B cell (primary cell): ENCODE data around the gene CPLX1. TPM values are rescaled to one million over a fixed set of nuclear protein-coding genes. Genes with fewer than 3 reads are reported as not detected.
A peak's percentile ranks its signal among the peaks of the same experiment; 100 is the strongest.

Experiments
- ATAC-seq: fragments of 200-7000 bp; cut with Tn5 transposase; one replicate; pipeline ENCODE4 v1.10.0; 2021; ENCODE audit warnings: low read depth, mild to moderate bottlenecking, moderate number of reproducible peaks, moderate library complexity
- CTCF ChIA-PET: fragments of 350-600 bp; sonication (Branson Sonifier 250); formaldehyde crosslinking; loops from one replicate; lab custom pipeline; 2021; ENCODE audit warnings: antibody characterized with exemption, inconsistent platforms; lab: Charles Lee
- POLR2A ChIA-PET: fragments of 350-600 bp; sonication (Branson Sonifier 250); formaldehyde crosslinking; loops from one replicate; lab custom pipeline; 2021; ENCODE audit warnings: antibody characterized with exemption; lab: Charles Lee
- DNase-seq: peaks from one replicate; pipeline ENCODE4 v3.0.0; 2013
- H2AFZ ChIP-seq: 2 replicates; pipeline ENCODE4 v1.6.1; 2012; ENCODE audit warnings: mild to moderate bottlenecking, low read depth, low read length; ENCODE audit not compliant: insufficient read depth, poor library complexity, severe bottlenecking
- H3K27ac ChIP-seq, 2 donors: 1 replicate in 1 of 2; 2 replicates in 1 of 2; pipeline ENCODE4 v1.5.1; 2012 to 2013; ENCODE audit warnings: low read length in 2 of 2, mild to moderate bottlenecking in 2 of 2, moderate library complexity in 1 of 2
- H3K27me3 ChIP-seq, 4 experiments: fragments of 200-600 bp in 1 of 4; sonication (generic) in 1 of 4; replicated peaks in 1 of 4; 1 replicate in 2 of 4; 2 replicates in 2 of 4; pipeline versions ENCODE4 v1.6.1 to v1.7.0; 2013 to 2016; ENCODE audit warnings: low read length in 3 of 4, mild to moderate bottlenecking in 2 of 4, mixed read lengths in 1 of 4, moderate library complexity in 1 of 4; ENCODE audit not compliant: insufficient read depth in 4 of 4, control insufficient read depth in 3 of 4; ENCODE audit errors: control extremely low read depth in 1 of 4
- H3K36me3 ChIP-seq, 2 experiments: replicated peaks in 1 of 2; 1 replicate in 1 of 2; 2 replicates in 1 of 2; pipeline versions ENCODE4 v1.6.1 to v1.7.1; 2013; ENCODE audit warnings: low read length in 1 of 2; ENCODE audit not compliant: insufficient read depth in 2 of 2, control insufficient read depth in 1 of 2; ENCODE audit errors: control extremely low read depth in 1 of 2, extremely low read depth in 1 of 2
- H3K4me1 ChIP-seq, 2 donors: fragments of 200-600 bp in 1 of 2; sonication (generic) in 1 of 2; 1 replicate in 1 of 2; 2 replicates in 1 of 2; pipeline versions ENCODE4 v1.5.1 to v1.6.1; 2013 to 2017; ENCODE audit warnings: low read length in 2 of 2; ENCODE audit not compliant: control insufficient read depth in 2 of 2, insufficient read depth in 2 of 2
- H3K4me2 ChIP-seq: replicated peaks from 2 replicates; pipeline ENCODE3; 2012; ENCODE audit warnings: mild to moderate bottlenecking, low read depth, low read length; ENCODE audit not compliant: poor library complexity, severe bottlenecking
- H3K4me3 ChIP-seq, 5 experiments: fragments of 200-600 bp in 1 of 5; sonication (generic) in 1 of 5; 1 replicate in 3 of 5; 2 replicates in 2 of 5; pipeline versions ENCODE4 v1.5.1 to v1.7.0; 2011 to 2016; ENCODE audit warnings: low read length in 4 of 5, mild to moderate bottlenecking in 4 of 5, low read depth in 2 of 5, control low read depth in 1 of 5, moderate library complexity in 1 of 5; ENCODE audit not compliant: insufficient read depth in 1 of 5; ENCODE audit errors: control extremely low read depth in 1 of 5, extremely low read depth in 1 of 5
- H3K79me2 ChIP-seq: fragments of 200-600 bp; sonication (generic); one replicate; pipeline ENCODE4 v1.6.0; 2016; ENCODE audit warnings: low read length; ENCODE audit not compliant: control insufficient read depth, insufficient read depth
- H3K9ac ChIP-seq: fragments of 200-600 bp; sonication (generic); 2 replicates; pipeline ENCODE4 v1.6.1; 2017; ENCODE audit warnings: mild to moderate bottlenecking, low read length, moderate library complexity
- H3K9me3 ChIP-seq, 3 donors: one replicate each; pipeline versions ENCODE4 v1.6.1 to v1.7.1; 2013; ENCODE audit warnings: low read length in 2 of 3; ENCODE audit not compliant: control insufficient read depth in 2 of 3, insufficient read depth in 1 of 3; ENCODE audit errors: control extremely low read depth in 1 of 3
- H4K20me1 ChIP-seq: 2 replicates; pipeline ENCODE4 v1.6.0; 2012; ENCODE audit warnings: mild to moderate bottlenecking, low read length; ENCODE audit not compliant: insufficient read depth, control insufficient read depth, poor library complexity, severe bottlenecking
- H3K27ac Mint-ChIP-seq: one replicate; pipeline ENCODE4 v1.8.0; 2021; ENCODE audit warnings: mixed read lengths
- H3K27me3 Mint-ChIP-seq: one replicate; pipeline ENCODE4 v1.8.0; 2021; ENCODE audit warnings: mixed read lengths
- H3K4me1 Mint-ChIP-seq: one replicate; pipeline ENCODE4 v1.8.0; 2021; ENCODE audit warnings: mixed read lengths
- H3K4me3 Mint-ChIP-seq: one replicate; pipeline ENCODE4 v1.8.0; 2021; ENCODE audit warnings: mixed read lengths
- H3K9me3 Mint-ChIP-seq: one replicate; pipeline ENCODE4 v1.8.0; 2022; ENCODE audit warnings: mixed read lengths; ENCODE audit not compliant: insufficient read depth
- EZH2 ChIP-seq: IDR thresholded peaks from 2 replicates; pipeline ENCODE4 v1.6.1; 2012; ENCODE audit warnings: borderline replicate concordance, low read depth, mild to moderate bottlenecking, moderate library complexity, low read length; ENCODE audit not compliant: insufficient read depth, poor library complexity, severe bottlenecking
- WGBS: methylation state at CpG from one replicate; pipeline ENCODE4 v1.1.5; 2013; ENCODE audit warnings: missing lambda C conversion rate; ENCODE audit not compliant: insufficient coverage; 5-methylcytosine and 5-hydroxymethylcytosine counted together
- intact Hi-C: fragments of 100-400 bp; cut with micrococcal nuclease; formaldehyde crosslinking; loops from one replicate; pipeline ENCODE4 v1.10.0; 2022
- polyA plus RNA-seq: library from polyadenylated mRNA; depleted of rRNA; stranded (reverse); fragments of >200 nt; gene quantifications from 2 replicates; pipeline ENCODE4 v1.2.3, GENCODE V29; 2012
- total RNA-seq, 2 donors: library from RNA; stranded (reverse); fragments of 120-200 nt in 1 of 2; gene quantifications; 1 replicate in 1 of 2; 2 replicates in 1 of 2; pipeline versions ENCODE4 v1.2.3 to v1.2.4, GENCODE V29; 2013 to 2022
- TF ChIP-seq, protein P1 (sequence below): fragments of 200-600 bp; IDR thresholded peaks from one replicate; pipeline ENCODE4 v1.8.0; 2022; ENCODE audit warnings: antibody characterized with exemption, mild to moderate bottlenecking

Gene CPLX1
- total and polyA plus RNA-seq, 2 donors (not counting 1 experiment from before 2014, with no cell fraction given): not detected

DNA sequence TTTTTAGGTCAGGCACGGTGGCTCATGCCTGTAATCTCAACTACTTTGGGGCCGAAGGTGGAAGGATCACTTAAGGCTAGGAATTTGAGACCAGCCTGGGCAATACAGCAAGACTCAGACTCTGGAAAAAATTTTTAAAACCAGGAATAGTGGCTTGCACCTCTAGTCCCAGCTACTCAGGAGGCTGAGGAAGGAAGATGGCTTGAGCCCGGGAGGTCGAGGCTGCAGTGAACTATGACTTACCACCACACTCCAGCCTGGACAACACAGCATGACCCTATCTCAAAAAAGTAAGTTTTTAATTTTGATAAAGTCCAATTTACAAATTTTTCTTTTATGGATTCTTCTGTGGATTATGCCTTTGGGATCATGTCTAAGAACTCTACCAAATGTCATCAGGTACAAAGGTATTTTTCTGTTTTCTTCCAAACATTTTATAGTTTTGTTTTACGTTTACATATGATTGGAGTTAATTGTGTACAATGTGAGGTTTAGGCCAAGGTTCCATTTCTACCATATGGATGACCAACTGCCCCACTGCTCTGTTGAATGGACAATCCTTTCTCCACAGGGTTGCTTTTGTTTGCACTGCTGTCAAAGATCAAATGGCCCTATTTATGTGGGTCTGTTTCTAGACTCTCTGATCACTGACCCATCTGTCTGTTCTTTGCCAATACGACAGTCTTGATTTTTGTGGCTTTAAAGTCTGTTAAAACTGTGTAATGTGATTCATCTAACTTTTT, 48.2 kb downstream of the CPLX1 start:
- no peak overlapping the region for H3K9ac ChIP-seq
- Mint-ChIP-seq H3K4me3 (no peak overlapping the region), H3K9me3 (no peaks in the 10 kb centered on the region), H3K27ac (no peak overlapping the region), H3K4me1 (peaks cover 49% of the 10 kb centered on the region), H3K27me3 (no peaks in the 10 kb centered on the region)
- H3K79me2 ChIP-seq: peaks cover 92% of the 10 kb centered on the region
- WGBS: 100% methylated on average over 2 of the region's 6 CpGs
- H3K4me2 ChIP-seq: no peak overlapping the region
- TF ChIP-seq, protein P1, sequence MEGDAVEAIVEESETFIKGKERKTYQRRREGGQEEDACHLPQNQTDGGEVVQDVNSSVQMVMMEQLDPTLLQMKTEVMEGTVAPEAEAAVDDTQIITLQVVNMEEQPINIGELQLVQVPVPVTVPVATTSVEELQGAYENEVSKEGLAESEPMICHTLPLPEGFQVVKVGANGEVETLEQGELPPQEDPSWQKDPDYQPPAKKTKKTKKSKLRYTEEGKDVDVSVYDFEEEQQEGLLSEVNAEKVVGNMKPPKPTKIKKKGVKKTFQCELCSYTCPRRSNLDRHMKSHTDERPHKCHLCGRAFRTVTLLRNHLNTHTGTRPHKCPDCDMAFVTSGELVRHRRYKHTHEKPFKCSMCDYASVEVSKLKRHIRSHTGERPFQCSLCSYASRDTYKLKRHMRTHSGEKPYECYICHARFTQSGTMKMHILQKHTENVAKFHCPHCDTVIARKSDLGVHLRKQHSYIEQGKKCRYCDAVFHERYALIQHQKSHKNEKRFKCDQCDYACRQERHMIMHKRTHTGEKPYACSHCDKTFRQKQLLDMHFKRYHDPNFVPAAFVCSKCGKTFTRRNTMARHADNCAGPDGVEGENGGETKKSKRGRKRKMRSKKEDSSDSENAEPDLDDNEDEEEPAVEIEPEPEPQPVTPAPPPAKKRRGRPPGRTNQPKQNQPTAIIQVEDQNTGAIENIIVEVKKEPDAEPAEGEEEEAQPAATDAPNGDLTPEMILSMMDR: no peak
- TF ChIP-seq EZH2: no peak
- no peak for DNase-seq
- H2AFZ ChIP-seq: no peak overlapping the region
- ATAC-seq: no peak
- peaks cover 17 to 21% of the 10 kb centered on the region in 2 donors for H3K4me1 ChIP-seq
- H4K20me1 ChIP-seq: peaks cover 59% of the 10 kb centered on the region
- no peak overlapping the region for H3K27ac ChIP-seq
- intact Hi-C loops: no loop called here
- CTCF ChIA-PET: interaction anchor here (0.8 kb wide), 1 partner anchor 20 kb away, joined by 3 read pairs; no protein-coding TSS in a partner anchor
- peaks cover 0 to 28% of the 10 kb centered on the region in 2 experiments for H3K36me3 ChIP-seq
- H3K27me3 ChIP-seq: no peaks in the 10 kb centered on the region
- H3K9me3 ChIP-seq: peaks cover 0 to 5% (median 0%) of the 10 kb centered on the region in 3 donors
- POLR2A ChIA-PET: no interaction called here
- no peak overlapping the region for H3K4me3 ChIP-seq

DNA sequence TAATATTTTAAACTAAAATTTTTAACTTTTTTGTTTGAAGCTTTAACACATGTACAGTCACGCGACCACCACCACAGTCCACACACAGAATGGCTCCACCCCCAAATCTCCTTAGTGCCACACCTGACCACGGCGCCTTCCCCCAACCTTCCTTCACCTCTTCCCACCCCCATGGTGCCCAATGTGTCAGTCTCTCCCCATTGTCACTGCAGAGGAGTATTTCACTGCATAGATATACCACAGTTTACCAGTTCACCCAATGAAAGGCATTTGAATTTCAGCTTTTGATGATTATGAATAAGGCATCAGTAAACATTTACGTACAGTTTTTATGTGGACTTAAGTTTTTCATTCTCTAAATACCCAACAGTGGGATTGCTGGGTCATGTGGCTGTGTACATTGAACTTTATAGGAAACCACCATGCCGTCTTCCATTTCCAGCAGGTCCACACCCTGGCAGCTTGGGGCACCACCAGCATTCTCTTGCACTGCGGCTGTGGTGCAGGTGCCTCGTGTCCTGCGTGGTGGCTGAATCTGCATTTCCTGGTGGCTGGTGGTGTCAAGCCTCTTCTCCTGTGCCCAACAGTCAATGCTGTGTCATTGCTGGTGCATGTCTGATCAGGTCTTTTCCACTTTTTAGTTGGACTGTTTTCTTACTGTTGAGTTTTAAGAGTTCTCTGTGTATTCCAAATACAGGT, 49.0 kb downstream of the CPLX1 start:
- Mint-ChIP-seq H3K4me1 (peaks cover 44% of the 10 kb centered on the region), H3K4me3 (no peak overlapping the region), H3K9me3 (no peaks in the 10 kb centered on the region), H3K27me3 (no peaks in the 10 kb centered on the region), H3K27ac (peak overlapping the region; percentile 38)
- TF ChIP-seq, protein P1: no peak
- TF ChIP-seq EZH2: no peak
- ChIA-PET POLR2A (no interaction called here), CTCF (no interaction called here)
- Histone ChIP-seq H3K36me3 (peaks cover 0 to 28% of the 10 kb centered on the region in 2 experiments), H2AFZ (no peak overlapping the region), H3K9ac (no peak overlapping the region), H3K4me2 (no peak overlapping the region), H3K79me2 (peaks cover 94% of the 10 kb centered on the region), H3K4me3 (no peak overlapping the region), H3K27me3 (no peaks in the 10 kb centered on the region), H3K9me3 (peaks cover 0 to 3% (median 0%) of the 10 kb centered on the region in 3 donors), H3K4me1 (peaks cover 12 to 15% of the 10 kb centered on the region in 2 donors), H4K20me1 (peaks cover 64% of the 10 kb centered on the region), H3K27ac (no peak overlapping the region)
- DNase-seq: no peak
- WGBS: 97% methylated on average over 7 of the region's 9 CpGs
- intact Hi-C loops: no loop called here
- no peak for ATAC-seq
